ENCODE data around the gene MYCT1. TPM values are rescaled to one million over a fixed set of nuclear protein-coding genes. Genes with fewer than 3 reads are reported as not detected.

The MYCT1 gene
- total and polyA plus RNA-seq, 12 donors, result 3.9 to 17.9 (median 6.4) TPM

GRCh38 chr6:152695372-152696045, 2.2 kb upstream of the MYCT1 start:
- TF ChIP-seq CTCF (IDR thresholded peaks at IDR 0.05), result no peak
- no peak for TF ChIP-seq POLR2A (IDR thresholded peaks at IDR 0.05)
- Histone ChIP-seq H3K27ac (no peak overlapping the region), H3K27me3 (no peaks in the 10 kb centered on the region), H3K9me3 (replicated peaks in 1 of 3) (peaks cover 0 to 5% (median 0%) of the 10 kb centered on the region in 3 donors), H3K4me1 (replicated peaks in 1 of 2) (no peaks in the 10 kb centered on the region), H3K4me3 (no peak overlapping the region), H3K36me3 (replicated peaks in 1 of 2) (no peaks in the 10 kb centered on the region)
- 48 to 60% (median 53%) methylated on average over 3 of the region's 3 CpGs for WGBS, 4 donors
- intact Hi-C loops (cut with DNase I), result no loop called here
- DNase-seq, result no peak

- no peaks in the 10 kb centered on the region for H3K36me3 ChIP-seq (replicated peaks in 1 of 2)
- intact Hi-C loops (cut with DNase I), result no loop called here
- no peak for DNase-seq
- H3K27me3 ChIP-seq, result no peaks in the 10 kb centered on the region
- H3K9me3 ChIP-seq (replicated peaks in 1 of 3), result peaks cover 0 to 5% (median 0%) of the 10 kb centered on the region in 3 donors
- TF ChIP-seq POLR2A (IDR thresholded peaks at IDR 0.05) (no peak), CTCF (IDR thresholded peaks at IDR 0.05) (no peak)
- no peaks in the 10 kb centered on the region for H3K4me1 ChIP-seq (replicated peaks in 1 of 2)
- 71 to 79% (median 72%) methylated on average over 2 of the region's 2 CpGs for WGBS, 4 donors
- H3K27ac ChIP-seq, result no peak overlapping the region
- H3K4me3 ChIP-seq, result no peak overlapping the region
Measured at GRCh38 chr6:152696522-152696921, 1.2 kb upstream of the MYCT1 start.

- H3K4me3 ChIP-seq, result peak overlapping the region in 1 of 4 donors; percentile 33
- 51 to 68% (median 53%) methylated on average over 1 of the region's 1 CpG for WGBS, 4 donors
- intact Hi-C loops (cut with DNase I), result no loop called here
- DNase-seq, result no peak
- H3K27ac ChIP-seq, result no peak overlapping the region
- no peaks in the 10 kb centered on the region for H3K27me3 ChIP-seq
- peaks cover 0 to 5% (median 0%) of the 10 kb centered on the region in 3 donors for H3K9me3 ChIP-seq (replicated peaks in 1 of 3)
- H3K36me3 ChIP-seq (replicated peaks in 1 of 2), result no peaks in the 10 kb centered on the region
- TF ChIP-seq POLR2A (IDR thresholded peaks at IDR 0.05) (no peak), CTCF (IDR thresholded peaks at IDR 0.05) (no peak)
- no peaks in the 10 kb centered on the region for H3K4me1 ChIP-seq (replicated peaks in 1 of 2)
Measured at GRCh38 chr6:152698692-152699091, 995 bp downstream of the MYCT1 start.

GRCh38 chr6:152700427-152700826, 2.7 kb downstream of the MYCT1 start:
- TF ChIP-seq POLR2A (IDR thresholded peaks at IDR 0.05) (no peak), CTCF (IDR thresholded peaks at IDR 0.05) (no peak)
- H3K4me3 ChIP-seq, result peak overlapping the region in 1 of 4 donors; percentile 22
- 46 to 61% (median 49%) methylated on average over 5 of the region's 5 CpGs for WGBS, 4 donors

More at GRCh38 chr6:152700427-152700826, 2.7 kb downstream of the MYCT1 start:
- Histone ChIP-seq H3K9me3 (replicated peaks in 1 of 3) (peaks cover 0 to 5% (median 0%) of the 10 kb centered on the region in 3 donors), H3K27ac (no peak overlapping the region), H3K36me3 (replicated peaks in 1 of 2) (no peaks in the 10 kb centered on the region), H3K27me3 (no peaks in the 10 kb centered on the region), H3K4me1 (replicated peaks in 1 of 2) (no peaks in the 10 kb centered on the region)
- intact Hi-C loops (cut with DNase I), result no loop called here
- no peak for DNase-seq

Data from adrenal gland (tissue), 12 donors.